Body of pancreas (tissue), 4 donors: Measurements from ENCODE around the gene ASB8.
"Not testable (repeated sequence)": the region's sequence is repeated elsewhere in the genome, so short reads cannot be mapped to it uniquely, and the experiment has no call there.

Source experiments
- CTCF ChIP-seq, 7 experiments: fragments of 450-650 bp in 4 of 7; fragments of 200-600 bp in 3 of 7; sonication (generic) in 3 of 7; IDR thresholded peaks; one replicate each; pipeline ENCODE4 v1.5.1; 2016 to 2019; ENCODE audit warnings: antibody characterized with exemption in 7 of 7
- POLR2A ChIP-seq, 3 donors: fragments of 450-650 bp; IDR thresholded peaks; one replicate each; pipeline ENCODE4 v1.6.1; 2016; ENCODE audit warnings: antibody characterized with exemption in 3 of 3, mild to moderate bottlenecking in 2 of 3

- not testable (repeated sequence) for TF ChIP-seq CTCF, POLR2A (IDR thresholded peaks at IDR 0.05)
These were observed 46.0 kb downstream of the ASB8 start for GRCh38 chr12:48111312-48111693.
